DOHH2 (cell line): ENCODE results near the gene PHKG1.

Source experiments
- H3F3A ChIP-seq: fragments of 200-600 bp; sonication (generic), shearing (Covaris generic); 2 replicates; pipeline ENCODE4 v1.6.0; 2016; ENCODE audit warnings: antibody characterized with exemption, mild to moderate bottlenecking; ENCODE audit not compliant: control insufficient read depth, insufficient read depth
- H3K27ac ChIP-seq: fragments of 200-600 bp; sonication (generic); 2 replicates; pipeline ENCODE4 v1.5.1; 2014; ENCODE audit warnings: low read depth, mild to moderate bottlenecking, low read length, moderate library complexity
- H3K27me3 ChIP-seq: fragments of 200-600 bp; sonication (generic); 2 replicates; pipeline ENCODE4 v1.6.1; 2014; ENCODE audit warnings: mild to moderate bottlenecking, low read length, mixed read lengths; ENCODE audit not compliant: control insufficient read depth
- H3K36me3 ChIP-seq: fragments of 200-600 bp; sonication (generic); 2 replicates; pipeline ENCODE4 v1.6.1; 2014; ENCODE audit warnings: mild to moderate bottlenecking, low read length, moderate library complexity, mixed read lengths; ENCODE audit not compliant: control insufficient read depth
- H3K4me1 ChIP-seq: fragments of 200-600 bp; sonication (generic); 2 replicates; pipeline ENCODE4 v1.6.1; 2014; ENCODE audit warnings: mild to moderate bottlenecking, low read length, mixed read lengths; ENCODE audit not compliant: control insufficient read depth
- H3K4me2 ChIP-seq: fragments of 200-600 bp; sonication (generic); 2 replicates; pipeline ENCODE4 v1.6.0; 2014; ENCODE audit warnings: mild to moderate bottlenecking, low read length, moderate library complexity
- H3K4me3 ChIP-seq: fragments of 200-600 bp; sonication (generic); 2 replicates; pipeline ENCODE4 v1.5.1; 2014; ENCODE audit warnings: mild to moderate bottlenecking, low read length, mixed read lengths
- H3K79me2 ChIP-seq: fragments of 200-600 bp; sonication (generic); 2 replicates; pipeline ENCODE4 v1.6.1; 2014; ENCODE audit warnings: mild to moderate bottlenecking, low read length, mixed read lengths; ENCODE audit not compliant: control insufficient read depth
- H3K9me2 ChIP-seq: fragments of 200-600 bp; sonication (generic); replicated peaks from 2 replicates; pipeline ENCODE4 v1.6.1; 2014; ENCODE audit warnings: mild to moderate bottlenecking, low read length, mixed read lengths; ENCODE audit not compliant: control insufficient read depth
- H3K9me3 ChIP-seq: fragments of 200-600 bp; sonication (generic); 2 replicates; pipeline ENCODE4 v1.6.1; 2014; ENCODE audit warnings: antibody characterized with exemption, low read length, mixed read lengths; ENCODE audit not compliant: control insufficient read depth, insufficient read depth
- H4K20me1 ChIP-seq: fragments of 200-600 bp; sonication (generic); 2 replicates; pipeline ENCODE4 v1.6.0; 2014; ENCODE audit warnings: low read depth, mild to moderate bottlenecking, antibody characterized with exemption, low read length, moderate library complexity; ENCODE audit not compliant: control insufficient read depth, insufficient read depth
- CTCF ChIP-seq: fragments of 200-600 bp; sonication (generic); IDR thresholded peaks from one replicate; pipeline ENCODE4 v1.5.1; 2014; ENCODE audit warnings: antibody characterized with exemption, mild to moderate bottlenecking, low read depth, low read length; ENCODE audit not compliant: poor library complexity, severe bottlenecking
- EZH2phosphoT487 ChIP-seq: fragments of 200-600 bp; sonication (generic); IDR thresholded peaks from 2 replicates; pipeline ENCODE4 v1.6.1; 2017; ENCODE audit warnings: borderline replicate concordance, mild to moderate bottlenecking, antibody characterized with exemption, low read length, moderate library complexity, mixed read lengths

PHKG1 gene

GRCh38 chr7:56079450-56080185, 13.1 kb downstream of the PHKG1 start:
- Histone ChIP-seq H4K20me1 (peaks cover 6% of the 10 kb centered on the region; the same call in 1 of the 2 replicates), H3K4me3 (no peak overlapping the region), H3K36me3 (peaks cover 43% of the 10 kb centered on the region), H3F3A (no peaks in the 10 kb centered on the region), H3K9me2 (no peaks in the 10 kb centered on the region), H3K27ac (no peak overlapping the region), H3K27me3 (no peaks in the 10 kb centered on the region), H3K4me1 (no peaks in the 10 kb centered on the region), H3K9me3 (no peaks in the 10 kb centered on the region), H3K4me2 (no peak overlapping the region), H3K79me2 (no peaks in the 10 kb centered on the region)
- no peak for TF ChIP-seq CTCF
- no peak for TF ChIP-seq EZH2phosphoT487

- Histone ChIP-seq H3K27ac (no peak overlapping the region), H3F3A (peaks cover 4% of the 10 kb centered on the region; the same call in 1 of the 2 replicates), H3K9me3 (no peaks in the 10 kb centered on the region), H3K4me3 (no peak overlapping the region), H3K27me3 (no peaks in the 10 kb centered on the region), H3K4me1 (peaks cover 4% of the 10 kb centered on the region), H3K4me2 (no peak overlapping the region), H3K79me2 (no peaks in the 10 kb centered on the region), H3K9me2 (no peaks in the 10 kb centered on the region), H4K20me1 (peaks cover under 1% of the 10 kb centered on the region; the same call in 1 of the 2 replicates), H3K36me3 (peaks cover 49% of the 10 kb centered on the region)
- TF ChIP-seq EZH2phosphoT487, result no peak
- no peak for TF ChIP-seq CTCF
Observed at GRCh38 chr7:56078196-56078595, 14.6 kb downstream of the PHKG1 start.

DNA sequence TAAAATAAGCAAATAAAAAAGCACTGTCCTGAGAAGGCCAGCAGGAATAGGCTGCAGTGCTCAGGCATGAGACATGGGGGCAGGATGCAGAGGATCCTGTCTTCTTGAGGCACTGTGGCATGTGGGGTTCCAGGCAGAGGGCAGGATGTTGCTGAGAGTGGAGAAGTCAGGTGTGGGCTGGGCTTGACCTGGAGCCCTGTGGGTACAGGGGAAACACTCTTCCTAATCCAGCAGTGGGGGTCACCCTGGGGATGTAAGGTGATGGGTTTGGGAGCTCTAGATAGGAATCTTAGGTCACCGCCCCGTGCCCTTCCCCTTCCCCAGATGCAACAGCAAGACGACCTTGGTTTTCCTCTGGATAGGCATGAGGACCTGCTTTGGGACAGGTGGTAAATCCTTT, 15.1 kb downstream of the PHKG1 start:
- no peak overlapping the region for H3K4me2 ChIP-seq
- no peaks in the 10 kb centered on the region for H3K9me3 ChIP-seq
- H3K27ac ChIP-seq, result no peak overlapping the region
- H3K79me2 ChIP-seq, result no peaks in the 10 kb centered on the region
- no peaks in the 10 kb centered on the region for H4K20me1 ChIP-seq
- H3K27me3 ChIP-seq, result no peaks in the 10 kb centered on the region
- peaks cover 9% of the 10 kb centered on the region for H3F3A ChIP-seq
- peaks cover 4% of the 10 kb centered on the region for H3K4me1 ChIP-seq
- H3K36me3 ChIP-seq, result peaks cover 54% of the 10 kb centered on the region
- no peak for TF ChIP-seq CTCF
- no peak for TF ChIP-seq EZH2phosphoT487
- no peaks in the 10 kb centered on the region for H3K9me2 ChIP-seq
- H3K4me3 ChIP-seq, result no peak overlapping the region
